ENCODE data around the gene PARP8.
"Not testable (repeated sequence)": the region's sequence is repeated elsewhere in the genome, so short reads cannot be mapped to it uniquely, and the experiment has no call there.

Gene PARP8, protein sequence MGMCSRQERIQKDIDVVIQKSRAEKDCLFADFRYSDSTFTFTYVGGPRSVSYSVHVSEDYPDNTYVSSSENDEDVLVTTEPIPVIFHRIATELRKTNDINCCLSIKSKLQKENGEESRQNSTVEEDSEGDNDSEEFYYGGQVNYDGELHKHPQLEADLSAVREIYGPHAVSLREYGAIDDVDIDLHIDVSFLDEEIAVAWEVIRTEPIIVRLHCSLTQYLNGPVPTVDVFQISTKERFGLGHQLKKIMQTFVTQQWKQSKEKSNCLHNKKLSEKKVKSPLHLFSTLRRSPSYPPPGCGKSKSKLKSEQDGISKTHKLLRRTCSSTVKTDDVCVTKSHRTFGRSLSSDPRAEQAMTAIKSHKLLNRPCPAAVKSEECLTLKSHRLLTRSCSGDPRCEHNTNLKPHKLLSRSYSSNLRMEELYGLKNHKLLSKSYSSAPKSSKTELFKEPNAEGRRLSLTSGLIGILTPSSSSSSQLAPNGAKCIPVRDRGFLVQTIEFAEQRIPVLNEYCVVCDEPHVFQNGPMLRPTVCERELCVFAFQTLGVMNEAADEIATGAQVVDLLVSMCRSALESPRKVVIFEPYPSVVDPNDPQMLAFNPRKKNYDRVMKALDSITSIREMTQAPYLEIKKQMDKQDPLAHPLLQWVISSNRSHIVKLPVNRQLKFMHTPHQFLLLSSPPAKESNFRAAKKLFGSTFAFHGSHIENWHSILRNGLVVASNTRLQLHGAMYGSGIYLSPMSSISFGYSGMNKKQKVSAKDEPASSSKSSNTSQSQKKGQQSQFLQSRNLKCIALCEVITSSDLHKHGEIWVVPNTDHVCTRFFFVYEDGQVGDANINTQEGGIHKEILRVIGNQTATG

DNA sequence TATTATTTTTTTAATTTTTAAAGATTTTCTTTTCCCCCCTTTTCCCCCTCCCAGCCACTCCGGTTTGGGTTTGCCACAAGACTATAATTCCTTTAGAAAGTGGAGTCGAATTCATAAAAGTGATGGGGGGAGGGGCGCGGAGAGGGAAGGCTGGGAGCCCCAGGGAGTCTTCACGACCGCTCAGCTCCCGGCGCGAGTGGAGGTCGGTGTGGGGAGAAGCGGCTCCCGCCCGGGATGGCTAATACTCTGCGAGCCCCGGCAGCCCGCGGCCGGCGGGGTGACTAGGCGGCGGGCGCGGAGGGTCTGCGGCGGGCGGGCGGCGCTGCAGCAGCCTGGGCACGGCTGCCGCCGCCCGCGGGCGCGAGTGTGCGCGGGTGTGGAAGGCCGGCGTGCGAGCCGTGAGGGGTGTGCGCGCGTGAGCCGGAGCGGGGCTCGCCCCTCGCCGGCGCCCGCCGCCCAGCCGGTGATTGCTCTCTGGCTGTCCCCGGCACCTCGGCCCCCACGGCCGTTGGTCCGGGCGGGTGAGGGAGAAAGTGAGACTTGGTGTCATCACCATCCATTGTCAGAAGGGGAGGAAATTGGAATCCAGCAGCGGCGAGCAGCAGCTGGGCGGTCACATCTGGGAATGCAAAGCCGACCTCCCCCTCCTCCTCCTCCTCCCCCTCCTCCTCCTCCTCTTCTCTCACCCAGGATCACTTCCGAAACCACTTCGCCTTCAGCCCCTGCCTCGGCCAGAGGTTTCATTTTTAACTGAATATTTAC is at the start of gene PARP8:
Gene PARP8, plus strand, starts transcription at position 377 of the 762 bp plus-strand sequence. CDS start 459 bp downstream, outside the sequence.
- DNase-seq, result peak; percentile 58

DNA sequence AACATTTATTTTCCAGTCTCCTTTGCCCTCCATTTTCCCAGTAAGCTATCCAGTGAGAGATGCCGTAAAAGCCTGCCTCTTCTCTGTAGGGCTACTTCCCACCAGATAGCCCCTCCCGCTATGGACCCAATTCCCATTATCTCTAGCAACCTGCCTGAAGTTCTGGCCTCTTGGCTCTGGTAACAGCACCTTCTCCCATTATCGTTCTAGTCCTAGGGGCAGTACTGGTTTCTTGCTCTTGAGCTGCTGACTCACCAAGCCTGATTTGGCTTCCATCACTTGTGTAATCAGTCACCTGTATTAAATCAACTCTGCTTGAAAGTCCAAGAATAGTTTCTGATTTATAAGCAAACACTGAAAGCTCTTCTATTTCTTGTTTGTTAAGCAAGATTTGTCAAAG is 42.8 kb upstream of the PARP8 start:
- DNase-seq, result no peak

DNA sequence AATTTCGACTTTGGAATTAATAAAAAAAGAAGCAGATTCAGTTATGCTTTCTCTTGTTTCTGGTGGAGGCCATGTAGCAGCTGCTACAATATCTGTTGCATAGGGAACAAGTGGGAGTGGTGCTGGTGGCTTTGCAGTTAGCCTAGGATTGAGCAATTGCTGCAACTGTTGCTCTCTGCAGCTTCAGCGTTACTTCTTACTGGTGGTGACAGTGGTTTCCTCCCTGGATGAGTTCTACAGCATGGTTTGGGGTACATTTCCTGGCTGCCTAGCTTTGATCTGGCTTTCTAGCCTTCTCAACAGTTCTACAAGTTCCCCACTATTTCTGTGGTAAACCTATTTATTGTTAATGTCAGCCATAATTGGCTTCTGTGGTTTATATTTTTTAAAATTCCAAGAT is 31.6 kb upstream of the PARP8 start:
- peak; percentile 57 for DNase-seq

DNA sequence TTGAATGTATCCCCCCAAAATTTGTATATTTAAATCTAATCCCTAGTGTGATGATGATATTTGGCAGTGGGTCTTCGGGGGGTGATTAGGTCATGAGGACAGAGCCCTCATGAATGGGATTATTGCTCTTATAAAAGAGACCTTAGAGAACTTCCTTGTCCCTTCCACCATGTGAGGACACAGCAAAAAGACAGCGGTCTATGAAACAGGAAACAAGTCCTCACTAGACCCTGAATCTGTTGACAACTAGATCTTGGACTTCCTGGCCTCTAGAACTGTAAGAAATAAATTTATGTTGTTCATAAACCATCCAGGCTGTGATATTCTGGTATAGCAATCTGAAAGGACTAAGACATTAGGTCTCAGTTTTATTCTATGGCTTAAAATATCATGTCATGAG is 28.9 kb upstream of the PARP8 start:
- DNase-seq, result not testable (repeated sequence)

DNA sequence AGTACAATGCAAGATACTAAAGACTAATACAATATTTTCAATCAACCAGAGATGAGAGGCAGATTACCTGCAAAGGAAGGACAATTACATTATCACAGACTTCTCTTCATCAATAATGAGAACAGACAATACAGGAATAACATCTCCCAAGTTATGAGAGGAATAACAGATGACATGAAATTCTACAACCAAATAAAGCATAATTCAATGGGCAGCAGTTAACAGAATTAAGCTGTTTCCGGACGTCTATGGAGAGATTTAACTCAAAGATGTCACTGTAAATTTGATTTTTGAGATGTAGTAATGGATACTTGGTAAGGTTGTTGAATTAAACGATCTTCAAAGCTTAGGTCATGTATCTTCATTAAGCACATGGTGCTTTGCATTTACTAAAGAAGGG is 19.8 kb upstream of the PARP8 start:
- no peak for DNase-seq

DNA sequence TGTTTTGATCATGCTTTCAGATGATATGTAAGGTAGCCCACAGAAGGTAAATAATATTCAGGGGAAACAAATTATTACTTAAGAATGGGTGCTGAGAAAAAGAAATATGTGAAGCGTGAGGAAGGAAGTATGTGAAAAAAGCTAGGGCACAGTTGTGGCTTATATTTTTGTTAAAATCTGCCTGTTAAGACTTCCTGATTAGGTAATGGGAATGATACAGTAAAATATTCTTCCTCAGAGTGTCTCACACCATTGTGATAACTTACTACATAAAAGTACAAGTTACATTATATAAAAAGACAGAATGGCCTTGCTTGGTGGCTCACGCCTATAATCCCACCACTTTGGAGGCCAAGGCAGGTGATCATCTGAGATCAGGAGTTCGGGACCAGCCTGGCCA is 18.7 kb upstream of the PARP8 start:
- DNase-seq, result no peak

DNA sequence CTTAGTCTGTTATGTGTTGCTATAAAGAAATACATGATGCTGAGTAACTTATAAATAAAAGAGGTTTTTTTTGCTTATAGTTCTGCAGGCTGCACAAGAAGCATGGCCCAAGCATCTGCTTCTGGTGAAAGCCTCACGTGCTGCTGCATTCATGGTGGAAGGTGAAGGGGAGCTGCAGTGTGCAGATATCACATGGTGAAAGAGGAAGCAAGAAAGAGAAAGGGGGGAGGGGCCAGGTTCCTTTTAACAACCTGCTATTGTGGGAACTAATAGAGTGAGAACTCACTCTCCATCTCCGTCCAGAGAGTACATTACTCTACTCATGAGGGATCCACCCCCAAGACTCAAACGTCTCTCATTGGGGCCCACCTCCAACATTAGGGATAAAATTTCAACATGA is 12.5 kb upstream of the PARP8 start:
- DNase-seq, result peak; percentile 45

DNA sequence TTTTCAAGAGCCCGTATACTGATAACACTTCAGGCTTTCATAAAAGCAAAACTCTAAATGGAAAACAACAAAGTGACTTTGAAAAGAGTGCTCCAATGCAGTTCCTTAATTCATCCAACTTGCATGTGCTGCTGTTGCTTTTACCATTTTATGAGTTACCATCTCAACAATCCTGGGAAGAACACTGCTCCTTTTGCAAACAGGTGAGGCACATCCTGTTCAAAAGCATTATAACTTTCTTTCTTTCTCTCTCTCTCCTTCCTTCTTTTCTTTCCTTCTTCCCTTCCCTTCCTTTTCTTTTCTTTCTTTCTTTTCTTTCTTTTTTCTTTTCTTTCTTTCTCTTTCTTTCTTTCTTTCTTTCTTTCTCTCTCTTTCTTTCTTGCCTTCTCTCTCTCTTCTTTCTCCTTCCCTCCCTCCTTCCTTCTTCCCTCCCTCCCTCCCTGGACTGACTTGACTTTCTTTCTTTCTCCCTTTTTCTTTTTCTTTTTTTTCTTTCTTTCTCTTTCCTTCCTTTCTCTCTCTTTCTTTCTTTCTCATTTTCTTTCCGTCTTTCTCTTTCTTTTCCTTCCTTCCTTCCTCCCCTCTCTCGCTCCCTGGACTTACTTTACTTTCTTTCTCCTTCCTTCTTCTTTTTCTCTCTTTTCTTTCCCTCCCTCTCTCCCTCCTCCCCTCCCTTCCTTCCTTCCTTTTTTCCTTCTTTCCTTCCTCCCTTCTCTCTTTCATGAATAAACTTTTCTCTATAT is 11.2 kb upstream of the PARP8 start:
- no peak for DNase-seq

DNA sequence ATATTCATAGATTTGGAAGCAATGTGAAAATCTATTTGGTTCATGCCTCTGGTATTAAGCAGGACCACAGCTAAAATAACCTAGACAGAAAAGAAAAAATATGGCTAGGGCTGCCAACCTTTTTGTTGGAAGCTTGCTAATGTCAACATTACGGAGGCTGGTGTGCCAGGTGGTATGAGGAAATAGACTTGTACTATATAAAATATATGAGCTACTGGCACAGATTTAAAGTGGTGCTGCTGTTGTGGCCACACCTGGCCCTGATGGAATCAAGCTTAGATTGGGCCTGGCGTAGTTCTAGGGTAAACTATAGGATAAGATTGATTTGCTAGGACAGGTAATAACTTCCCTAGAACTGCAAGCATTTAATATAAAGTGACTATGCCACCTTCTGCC is 10.6 kb upstream of the PARP8 start:
- no peak for DNase-seq

DNA sequence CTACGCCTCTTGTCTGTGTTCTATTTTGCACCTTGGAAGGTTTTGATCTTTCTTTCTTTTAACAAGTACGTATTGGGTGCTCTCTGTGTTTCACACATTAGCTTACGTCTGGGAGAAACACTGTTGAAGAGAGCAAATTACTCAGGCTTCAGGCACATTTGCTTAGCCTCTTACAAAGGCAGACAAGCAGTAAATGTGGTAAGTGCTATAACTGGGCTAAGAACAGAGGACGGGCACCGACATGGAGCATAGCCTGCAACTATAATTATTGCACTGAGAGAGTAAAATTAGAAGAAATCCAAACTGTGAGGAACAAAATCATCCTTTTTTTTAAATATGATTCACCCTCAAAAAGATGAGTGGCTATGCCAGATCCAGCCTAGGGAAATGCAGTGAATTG is 9.4 kb upstream of the PARP8 start:
- DNase-seq, result no peak

DNA sequence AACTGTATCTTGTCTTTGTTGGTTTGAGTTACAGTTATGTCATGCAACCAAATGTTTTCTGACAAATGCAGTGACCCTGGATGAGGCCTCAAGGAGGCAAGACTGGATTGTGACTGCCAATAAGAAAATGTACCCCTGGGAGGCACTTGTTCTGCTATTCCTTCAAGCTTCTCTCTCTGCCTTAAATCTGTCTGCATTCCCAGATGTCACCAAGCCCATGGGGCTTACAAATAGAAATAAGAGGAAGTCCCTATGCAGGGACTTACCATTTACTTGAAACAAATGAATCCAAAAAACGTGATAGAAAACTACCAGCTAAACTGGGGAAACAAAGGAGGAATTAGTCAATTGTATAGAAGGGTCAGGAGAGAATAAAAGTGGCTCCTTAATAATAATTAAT is 8.2 kb upstream of the PARP8 start:
- DNase-seq, result no peak

DNA sequence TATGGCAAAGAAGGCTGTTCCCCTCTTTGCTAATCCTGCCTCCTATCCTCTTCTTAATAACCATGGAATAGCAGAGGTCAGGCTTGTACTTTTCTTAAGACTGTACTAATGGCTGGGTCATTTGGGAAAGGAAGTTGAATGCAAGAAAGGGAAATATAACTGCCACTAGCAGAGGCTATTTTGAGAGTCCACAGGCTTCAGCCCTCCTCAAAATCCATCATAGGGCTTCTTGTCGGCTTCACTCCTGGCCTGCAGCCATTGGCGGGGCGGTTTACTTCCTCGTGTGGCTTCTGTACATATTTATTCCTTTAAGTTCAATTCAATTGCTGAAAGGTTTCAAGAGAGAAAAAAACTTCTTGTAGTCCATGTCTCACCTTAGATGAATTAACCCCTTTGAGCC is 2.8 kb upstream of the PARP8 start:
- no peak for DNase-seq

DNA sequence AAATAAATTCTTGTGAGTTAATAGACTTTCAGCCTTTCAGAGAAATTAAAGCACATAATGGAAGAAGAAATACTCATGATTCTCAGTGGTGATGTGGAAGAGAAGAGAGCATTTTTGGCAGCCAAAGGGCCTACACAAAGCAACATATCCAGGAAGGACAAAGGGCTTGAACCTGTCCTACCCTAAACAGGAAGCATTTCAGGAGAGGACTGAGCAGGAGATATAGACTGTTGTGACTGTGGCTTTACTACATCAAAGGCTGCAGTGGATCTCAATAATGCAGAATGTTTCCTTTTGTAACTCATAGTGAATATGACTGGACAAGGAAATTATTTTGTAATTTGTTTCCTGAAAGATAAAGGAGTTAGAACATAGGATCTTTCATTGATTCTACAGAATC is 1.3 kb upstream of the PARP8 start:
- DNase-seq, result no peak

DNA sequence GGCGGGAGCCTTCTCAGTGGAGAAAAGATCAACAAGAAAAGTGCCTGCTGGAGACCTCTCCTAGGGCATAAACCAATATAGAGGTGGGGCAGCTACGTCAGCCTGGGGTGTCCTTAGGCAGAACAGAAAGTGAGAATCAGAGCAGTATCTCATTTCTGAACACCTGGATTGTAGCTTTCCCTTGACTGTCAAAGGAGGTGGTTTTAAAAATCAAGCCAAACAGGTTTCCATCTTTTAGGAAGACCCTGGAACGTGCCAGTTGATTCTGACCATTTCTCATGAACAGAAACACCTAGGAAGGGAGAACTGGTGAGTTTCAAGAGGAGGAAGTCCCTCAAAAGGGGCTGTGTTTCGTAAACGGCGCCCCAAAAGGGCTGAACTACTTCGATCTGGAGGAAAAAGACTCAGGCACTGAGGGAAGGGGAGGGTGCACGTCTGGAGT is 655 bp upstream of the PARP8 start:
- DNase-seq, result peak; percentile 54

DNA sequence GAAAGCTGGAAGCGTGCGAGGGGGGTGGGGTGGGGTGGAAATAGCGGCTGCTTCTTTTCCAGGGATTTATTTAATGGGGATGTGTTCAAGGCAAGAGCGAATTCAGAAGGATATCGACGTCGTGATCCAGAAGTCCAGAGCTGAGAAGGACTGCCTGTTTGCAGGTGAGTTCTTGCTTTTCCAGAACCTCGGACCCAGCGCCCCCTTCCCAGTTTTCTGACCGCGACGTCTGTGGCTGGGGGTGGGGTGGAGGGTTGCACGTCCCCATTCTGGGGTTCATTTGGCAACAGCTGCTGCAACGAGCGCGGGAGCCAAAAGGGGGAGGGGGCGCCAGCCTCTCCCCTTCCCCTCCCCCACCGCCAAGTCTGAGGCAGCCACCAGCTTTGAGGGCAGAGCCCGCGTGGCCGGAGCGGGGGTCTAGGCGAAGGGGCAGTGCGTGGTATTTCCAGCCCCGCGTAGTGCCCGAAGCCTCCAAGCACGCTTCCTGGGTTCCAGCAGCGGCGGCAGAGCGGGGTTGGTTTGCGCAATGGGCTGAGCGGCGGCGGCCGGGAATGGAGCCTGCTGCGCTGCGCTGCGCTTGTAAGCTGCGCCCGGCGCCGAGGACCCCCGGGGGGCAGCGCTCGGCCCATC is 701 bp downstream of the PARP8 start:
- DNase-seq, result peak; percentile 51

DNA sequence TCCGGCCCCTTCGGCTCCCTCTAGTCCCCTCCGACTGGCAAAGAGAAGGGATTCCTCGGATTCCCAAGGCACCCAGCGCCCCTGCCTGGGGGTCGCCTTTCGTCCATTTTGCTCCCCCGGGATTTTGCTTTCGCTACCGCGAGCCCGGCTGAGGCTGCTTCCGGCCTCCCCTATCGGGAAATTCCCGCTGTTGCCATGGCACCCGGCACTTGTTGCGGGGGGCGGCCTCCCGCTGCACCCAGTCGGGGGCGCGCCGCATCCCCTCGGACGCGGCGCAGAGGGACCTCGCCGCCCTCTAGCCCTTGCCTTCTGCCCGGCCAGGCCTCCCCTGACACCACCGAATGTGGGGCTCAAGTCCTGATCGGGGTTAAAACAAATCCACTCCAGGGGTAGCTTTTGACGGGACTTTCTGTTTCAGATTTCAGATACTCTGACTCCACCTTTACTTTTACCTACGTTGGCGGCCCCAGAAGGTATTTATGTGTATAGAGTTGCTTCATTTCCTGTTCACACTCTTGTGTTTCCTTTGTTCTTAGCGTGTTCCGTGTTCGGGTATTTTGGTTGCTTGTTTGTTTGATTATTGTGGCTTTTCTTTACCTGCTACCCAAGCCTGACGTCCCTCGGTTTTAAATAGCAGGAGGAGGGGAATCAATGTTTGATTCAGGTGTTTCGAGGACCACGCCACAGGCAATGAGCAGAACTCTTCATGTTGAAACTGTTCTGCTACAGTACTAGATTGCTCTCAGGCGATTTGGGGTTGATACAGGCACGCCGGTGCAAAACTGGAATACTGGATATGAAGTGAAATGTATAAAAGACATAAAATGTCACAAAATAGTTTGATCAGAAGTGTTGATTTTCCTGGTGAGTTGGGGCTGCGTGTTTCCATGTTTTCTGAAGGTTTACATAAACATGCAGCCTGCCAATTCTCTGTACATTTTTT is 1.5 kb downstream of the PARP8 start:
- peak; percentile 90 for DNase-seq

DNA sequence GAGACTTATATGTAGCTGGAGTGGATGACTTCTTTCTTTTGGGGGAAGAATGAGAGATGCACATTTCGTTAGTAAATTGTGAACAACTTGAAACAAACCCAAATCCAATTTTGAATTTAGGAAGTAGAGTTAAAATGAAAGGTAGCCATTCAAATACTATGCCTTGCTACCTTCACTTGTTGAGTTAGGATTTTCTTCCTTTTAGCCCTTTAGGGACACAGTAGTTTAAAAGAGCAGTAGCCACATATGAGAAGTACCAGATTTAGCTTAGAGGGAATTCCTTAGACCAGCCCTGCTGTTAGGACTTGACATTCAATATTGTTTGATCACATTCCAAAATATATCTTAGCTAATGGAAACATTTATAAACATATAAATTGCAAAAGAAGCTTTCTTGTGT is 2.2 kb downstream of the PARP8 start:
- not testable (repeated sequence) for DNase-seq

DNA sequence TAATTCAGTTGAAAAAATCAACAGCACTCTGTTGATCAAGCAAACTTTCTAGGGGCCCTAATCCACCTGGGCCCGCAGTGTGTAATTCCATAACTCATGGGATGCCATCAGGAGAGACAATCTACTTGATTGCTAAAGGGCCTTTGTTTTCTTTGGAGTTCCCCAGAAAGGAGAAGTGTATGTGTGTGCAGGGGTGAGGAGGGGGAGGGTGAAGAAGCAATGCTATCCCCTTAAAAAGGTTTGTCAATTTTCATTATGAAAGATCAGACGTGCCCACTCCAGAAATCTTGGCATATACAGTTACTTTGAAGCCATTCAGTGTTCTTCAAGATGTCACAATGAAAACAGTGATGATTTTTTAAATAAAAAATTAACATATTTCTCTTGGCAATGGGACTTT is 6.2 kb downstream of the PARP8 start:
- no peak for DNase-seq

DNA sequence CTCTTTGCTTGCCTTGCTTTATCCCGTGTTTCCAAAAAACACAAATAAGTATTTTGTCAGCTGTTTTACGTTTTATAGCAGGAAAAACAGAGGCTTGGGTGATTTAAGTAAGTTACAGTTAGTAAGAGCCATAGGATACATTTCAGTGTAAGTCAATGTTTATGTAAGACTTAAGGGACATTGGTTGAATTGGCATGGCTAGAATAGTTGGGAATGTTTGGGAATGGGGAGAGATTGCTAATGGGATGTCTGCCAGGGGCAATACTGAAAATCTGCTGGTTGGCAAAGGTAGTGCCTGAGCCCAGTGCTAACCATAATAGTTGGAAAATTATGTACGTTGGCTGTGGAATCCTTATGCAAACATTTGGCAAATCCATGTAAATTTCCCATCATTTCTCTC is 7.0 kb downstream of the PARP8 start:
- DNase-seq, result not testable (repeated sequence)

DNA sequence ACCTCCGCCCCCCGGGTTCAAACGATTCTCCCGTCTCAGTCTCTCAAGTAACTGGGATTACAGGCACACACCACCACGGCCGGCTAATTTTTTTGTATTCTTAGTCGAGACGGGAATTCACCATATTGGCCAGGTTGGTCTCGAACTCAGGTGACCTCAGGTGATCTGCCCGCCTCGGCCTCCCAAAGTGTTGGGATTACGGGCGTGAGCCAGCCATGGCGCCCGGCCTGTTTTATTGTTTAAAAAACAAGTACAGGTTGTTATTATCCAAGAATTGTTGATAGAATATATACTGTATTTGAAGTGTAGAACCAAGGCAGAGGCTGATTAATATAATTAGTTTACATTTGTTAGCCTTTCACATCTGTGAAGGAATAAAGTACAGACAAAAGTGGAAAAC is 8.9 kb downstream of the PARP8 start:
- DNase-seq, result no peak

DNA sequence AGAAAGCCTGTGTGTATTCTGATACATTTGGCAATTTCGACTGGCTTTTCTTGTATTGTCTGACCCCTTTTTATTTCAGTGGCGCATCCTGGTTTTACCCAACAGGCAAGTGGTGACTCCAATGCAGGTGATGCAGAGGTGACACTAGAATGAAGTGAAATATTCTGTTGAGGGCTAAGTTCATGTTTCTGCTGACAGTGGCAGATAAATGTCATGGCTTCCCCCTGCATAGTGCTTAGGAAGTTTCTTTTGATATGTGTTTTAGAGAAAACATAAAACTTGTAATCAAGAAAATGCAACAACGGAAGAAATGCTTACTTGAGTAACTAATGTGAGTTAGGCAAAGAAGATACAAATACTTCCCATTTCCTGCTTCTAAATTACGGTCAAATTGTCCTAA is 13.1 kb downstream of the PARP8 start:
- DNase-seq, result not testable (repeated sequence)

Data from CD4-positive, alpha-beta T cell treated with Interleukin-15 for 1 hour (primary cell).